HG02678 (cell line): ENCODE data around the gene CRIP1.

Source experiments
- ATAC-seq: cut with Tn5 transposase; IDR thresholded peaks from one replicate; pipeline ENCODE4 v1.9.1; 2021; ENCODE audit warnings: mild to moderate bottlenecking, moderate library complexity; ENCODE audit not compliant: unreplicated experiment

Gene CRIP1

GRCh38 chr14:105492031-105492970, 5.6 kb downstream of the CRIP1 start:
- no peak for ATAC-seq

GRCh38 chr14:105492971-105493871, 6.5 kb downstream of the CRIP1 start:
- ATAC-seq, result no peak

- no peak for ATAC-seq
These were observed 7.4 kb downstream of the CRIP1 start for GRCh38 chr14:105493921-105494605.

- ATAC-seq, result no peak
These were observed 7.9 kb downstream of the CRIP1 start for GRCh38 chr14:105494606-105494929.

- no peak for ATAC-seq
These were observed 8.7 kb downstream of the CRIP1 start for GRCh38 chr14:105495101-105495989.

GRCh38 chr14:105495990-105496830, 9.5 kb downstream of the CRIP1 start:
- no peak for ATAC-seq

- no peak for ATAC-seq
These were observed 10.3 kb downstream of the CRIP1 start for GRCh38 chr14:105496831-105497591.

GRCh38 chr14:105497671-105498429, 11.2 kb downstream of the CRIP1 start:
- no peak for ATAC-seq

GRCh38 chr14:105498430-105499255, 12.0 kb downstream of the CRIP1 start:
- no peak for ATAC-seq

GRCh38 chr14:105499256-105500035, 12.8 kb downstream of the CRIP1 start:
- no peak for ATAC-seq

- no peak for ATAC-seq
These were observed 13.5 kb downstream of the CRIP1 start for GRCh38 chr14:105500036-105500725.

GRCh38 chr14:105500726-105501101, 14.0 kb downstream of the CRIP1 start:
- no peak for ATAC-seq

- ATAC-seq, result no peak
These were observed 15.0 kb downstream of the CRIP1 start for GRCh38 chr14:105501504-105502291.

- ATAC-seq, result no peak
These were observed 16.0 kb downstream of the CRIP1 start for GRCh38 chr14:105502446-105503295.
